ENCODE results near the gene LYSMD2.

The LYSMD2 gene

GRCh38 chr15:51751697-51752683, 14.5 kb upstream of the LYSMD2 start:
- DNase-seq: no peak

GRCh38 chr15:51750792-51751696, 13.6 kb upstream of the LYSMD2 start, which contains the start of gene TMOD2:
TMOD2 (plus strand) TSS chr15:51751597; CDS start chr15:51766442, 14,845 bp downstream.
- DNase-seq: no peak

- DNase-seq: no peak
These were observed 12.7 kb upstream of the LYSMD2 start for GRCh38 chr15:51750186-51750585.

- no peak for DNase-seq
These were observed 11.9 kb upstream of the LYSMD2 start for GRCh38 chr15:51749307-51749706.

GRCh38 chr15:51739061-51739712, 1.7 kb upstream of the LYSMD2 start:
- no peak for DNase-seq

GRCh38 chr15:51738553-51738952, 1.1 kb upstream of the LYSMD2 start:
- DNase-seq: no peak

- DNase-seq: no peak
These were observed 519 bp downstream of the LYSMD2 start for GRCh38 chr15:51736751-51737521.

GRCh38 chr15:51736069-51736468, 1.4 kb downstream of the LYSMD2 start:
- peak; percentile 66 for DNase-seq

- DNase-seq: no peak
These were observed 2.0 kb downstream of the LYSMD2 start for GRCh38 chr15:51735228-51736010.

GRCh38 chr15:51732646-51733045, 4.8 kb downstream of the LYSMD2 start:
- DNase-seq: no peak

GRCh38 chr15:51731549-51732267, 5.7 kb downstream of the LYSMD2 start:
- DNase-seq: peak; percentile 62

- no peak for DNase-seq
These were observed 10.1 kb downstream of the LYSMD2 start for GRCh38 chr15:51727141-51727897.

GRCh38 chr15:51726302-51727073, 11.0 kb downstream of the LYSMD2 start:
- DNase-seq: peak; percentile 99

- no peak for DNase-seq
These were observed 12.8 kb downstream of the LYSMD2 start for GRCh38 chr15:51724673-51725072.

GRCh38 chr15:51724199-51724598, 13.3 kb downstream of the LYSMD2 start:
- no peak for DNase-seq

- peak; percentile 56 for DNase-seq
These were observed 16.1 kb downstream of the LYSMD2 start for GRCh38 chr15:51721199-51721960.

- DNase-seq: no peak
These were observed 17.1 kb downstream of the LYSMD2 start for GRCh38 chr15:51720201-51720995.
